Measurements from ENCODE around the gene CPSF4L. TPM values are rescaled to one million over a fixed set of nuclear protein-coding genes. Genes with fewer than 3 reads are reported as not detected.

The CPSF4L gene
- polyA plus RNA-seq, 2 of the 4 experiments (the other 2 are of a cell fraction), result 0.13 TPM; not detected in 1

DNA sequence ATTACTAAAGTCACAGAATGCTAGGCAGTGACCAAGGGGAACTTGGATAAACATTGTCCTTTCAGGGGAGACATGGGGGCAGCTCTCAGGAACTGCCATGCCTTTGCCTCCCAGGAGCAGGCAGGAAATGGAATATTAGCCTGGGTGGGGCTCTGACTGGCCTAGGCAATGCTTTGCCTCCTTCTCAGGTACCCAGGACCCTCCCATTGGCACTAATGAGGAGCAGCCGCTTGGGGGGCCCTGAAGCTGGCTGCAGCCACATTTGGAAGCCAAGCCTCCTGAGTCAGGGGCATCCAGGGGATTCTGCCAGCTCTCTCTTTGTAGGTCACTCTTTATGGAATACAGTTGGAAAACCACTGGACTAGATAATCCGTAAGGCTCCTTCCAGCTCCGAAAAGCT, 5.5 kb downstream of the CPSF4L start:
- 83% methylated on average over 3 of the region's 3 CpGs for WGBS (ENCODE audit: missing lambda C conversion rate)
- Histone ChIP-seq H3K27ac (peak overlapping the region in 1 of 2 experiments; percentile 11; a peak in 1 of 6 replicates), H3K9me3 (no peaks in the 10 kb centered on the region), H3K4me3 (no peak overlapping the region), H3K4me1 (no peaks in the 10 kb centered on the region), H3K4me2 (no peak overlapping the region)
- TF ChIP-seq, protein P1, sequence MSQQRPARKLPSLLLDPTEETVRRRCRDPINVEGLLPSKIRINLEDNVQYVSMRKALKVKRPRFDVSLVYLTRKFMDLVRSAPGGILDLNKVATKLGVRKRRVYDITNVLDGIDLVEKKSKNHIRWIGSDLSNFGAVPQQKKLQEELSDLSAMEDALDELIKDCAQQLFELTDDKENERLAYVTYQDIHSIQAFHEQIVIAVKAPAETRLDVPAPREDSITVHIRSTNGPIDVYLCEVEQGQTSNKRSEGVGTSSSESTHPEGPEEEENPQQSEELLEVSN (IDR thresholded peaks at IDR 0.05; ENCODE audit: borderline replicate concordance, low read depth), result no peak
- TF ChIP-seq NPAS2 (CRISPR knock-in tag; IDR thresholded peaks at IDR 0.05; ENCODE audit: borderline replicate concordance) (no peak), SMC3 (IDR thresholded peaks at IDR 0.05) (no peak), HDAC2 (IDR thresholded peaks at IDR 0.05) (no peak), PHF8 (IDR thresholded peaks at IDR 0.05; ENCODE audit: borderline replicate concordance, low read depth) (no peak), HOXB13 (CRISPR knock-in tag; IDR thresholded peaks at IDR 0.05; ENCODE audit: low read depth) (no peak), RAD21 (conservative IDR thresholded peaks at IDR 0.05 in 1 of 2, IDR thresholded peaks at IDR 0.05 in 1 of 2) (no peak), RCOR1 (IDR thresholded peaks at IDR 0.05; ENCODE audit: low read depth, low read length) (no peak), RFX5 (IDR thresholded peaks at IDR 0.05) (no peak), JUN (IDR thresholded peaks at IDR 0.05) (no peak)
- TF ChIP-seq, protein P2, sequence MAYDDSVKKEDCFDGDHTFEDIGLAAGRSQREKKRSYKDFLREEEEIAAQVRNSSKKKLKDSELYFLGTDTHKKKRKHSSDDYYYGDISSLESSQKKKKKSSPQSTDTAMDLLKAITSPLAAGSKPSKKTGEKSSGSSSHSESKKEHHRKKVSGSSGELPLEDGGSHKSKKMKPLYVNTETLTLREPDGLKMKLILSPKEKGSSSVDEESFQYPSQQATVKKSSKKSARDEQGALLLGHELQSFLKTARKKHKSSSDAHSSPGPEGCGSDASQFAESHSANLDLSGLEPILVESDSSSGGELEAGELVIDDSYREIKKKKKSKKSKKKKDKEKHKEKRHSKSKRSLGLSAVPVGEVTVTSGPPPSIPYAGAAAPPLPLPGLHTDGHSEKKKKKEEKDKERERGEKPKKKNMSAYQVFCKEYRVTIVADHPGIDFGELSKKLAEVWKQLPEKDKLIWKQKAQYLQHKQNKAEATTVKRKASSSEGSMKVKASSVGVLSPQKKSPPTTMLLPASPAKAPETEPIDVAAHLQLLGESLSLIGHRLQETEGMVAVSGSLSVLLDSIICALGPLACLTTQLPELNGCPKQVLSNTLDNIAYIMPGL (CRISPR knock-in tag; IDR thresholded peaks at IDR 0.05; ENCODE audit: borderline replicate concordance), result no peak
- ATAC-seq, result peak in 1 of 2 experiments; percentile 10; a peak in 2 of 6 replicates
- no peak for DNase-seq (ENCODE audit: low read depth in 1 of 2, low spot score in 1 of 2)
- ChIA-PET POLR2A (no interaction called here), CTCF (interaction anchor here (0.7 to 24.4 kb wide), 43 partner anchors 10 to 943 kb away, joined by 3 to 975 read pairs (median 6); partner anchors contain the start of genes CDC42EP4 and COG1)
- no peak for FAIRE-seq

GRCh38 chr17:73255671-73256181, 6.0 kb downstream of the CPSF4L start:
- ATAC-seq (peak; percentile 82 to 90), FAIRE-seq (peak; percentile 94), DNase-seq (ENCODE audit: low read depth in 1 of 2, low spot score in 1 of 2) (peak; percentile 62 to 74)
- Histone ChIP-seq H3K4me3 (no peak overlapping the region), H3K27ac (peak overlapping the region in 1 of 2 experiments; percentile 11; a peak in 1 of 6 replicates), H3K4me1 (no peaks in the 10 kb centered on the region), H3K4me2 (no peak overlapping the region), H3K9me3 (no peaks in the 10 kb centered on the region)
- POLR2A ChIA-PET, result no interaction called here
- CTCF ChIA-PET, result interaction anchor here (0.5 to 24.4 kb wide), 79 partner anchors 9 to 944 kb away, joined by 3 to 975 read pairs (median 5); partner anchors contain the start of genes CDC42EP4 and COG1
- 1% methylated on average over 8 of the region's 8 CpGs for WGBS (ENCODE audit: missing lambda C conversion rate)
- TF ChIP-seq, protein P3, sequence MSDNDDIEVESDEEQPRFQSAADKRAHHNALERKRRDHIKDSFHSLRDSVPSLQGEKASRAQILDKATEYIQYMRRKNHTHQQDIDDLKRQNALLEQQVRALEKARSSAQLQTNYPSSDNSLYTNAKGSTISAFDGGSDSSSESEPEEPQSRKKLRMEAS (IDR thresholded peaks at IDR 0.05), result no peak
- TF ChIP-seq ZNF302 (CRISPR knock-in tag; IDR thresholded peaks at IDR 0.05), result no peak
- no peak for TF ChIP-seq ZC3H11A (IDR thresholded peaks at IDR 0.05)
- TF ChIP-seq RAD21 (conservative IDR thresholded peaks at IDR 0.05 in 1 of 2, IDR thresholded peaks at IDR 0.05 in 1 of 2), result peak; percentile 100
- TF ChIP-seq JUNB (IDR thresholded peaks at IDR 0.05), result no peak
- no peak for TF ChIP-seq RARB (CRISPR knock-in tag; IDR thresholded peaks at IDR 0.05)
- no peak for TF ChIP-seq REST (IDR thresholded peaks at IDR 0.05)
- no peak for TF ChIP-seq TFCP2L1 (CRISPR knock-in tag; IDR thresholded peaks at IDR 0.05)
- TF ChIP-seq, protein P4, sequence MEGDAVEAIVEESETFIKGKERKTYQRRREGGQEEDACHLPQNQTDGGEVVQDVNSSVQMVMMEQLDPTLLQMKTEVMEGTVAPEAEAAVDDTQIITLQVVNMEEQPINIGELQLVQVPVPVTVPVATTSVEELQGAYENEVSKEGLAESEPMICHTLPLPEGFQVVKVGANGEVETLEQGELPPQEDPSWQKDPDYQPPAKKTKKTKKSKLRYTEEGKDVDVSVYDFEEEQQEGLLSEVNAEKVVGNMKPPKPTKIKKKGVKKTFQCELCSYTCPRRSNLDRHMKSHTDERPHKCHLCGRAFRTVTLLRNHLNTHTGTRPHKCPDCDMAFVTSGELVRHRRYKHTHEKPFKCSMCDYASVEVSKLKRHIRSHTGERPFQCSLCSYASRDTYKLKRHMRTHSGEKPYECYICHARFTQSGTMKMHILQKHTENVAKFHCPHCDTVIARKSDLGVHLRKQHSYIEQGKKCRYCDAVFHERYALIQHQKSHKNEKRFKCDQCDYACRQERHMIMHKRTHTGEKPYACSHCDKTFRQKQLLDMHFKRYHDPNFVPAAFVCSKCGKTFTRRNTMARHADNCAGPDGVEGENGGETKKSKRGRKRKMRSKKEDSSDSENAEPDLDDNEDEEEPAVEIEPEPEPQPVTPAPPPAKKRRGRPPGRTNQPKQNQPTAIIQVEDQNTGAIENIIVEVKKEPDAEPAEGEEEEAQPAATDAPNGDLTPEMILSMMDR (IDR thresholded peaks at IDR 0.05), result peak; percentile 100
- peak; percentile 59; the same call in 1 of the 2 replicates for TF ChIP-seq GATA3 (IDR thresholded peaks at IDR 0.05; ENCODE audit: borderline replicate concordance)
- TF ChIP-seq HOXB5 (CRISPR knock-in tag; IDR thresholded peaks at IDR 0.05), result no peak
- no peak for TF ChIP-seq RCOR1 (IDR thresholded peaks at IDR 0.05; ENCODE audit: low read depth, low read length)
- no peak for TF ChIP-seq HDAC2 (IDR thresholded peaks at IDR 0.05)
- no peak for TF ChIP-seq NFE2L2 (conservative IDR thresholded peaks at IDR 0.05; ENCODE audit: low read length)
- no peak for TF ChIP-seq BCL3 (IDR thresholded peaks at IDR 0.05)
- peak; percentile 20 for TF ChIP-seq MAFK (IDR thresholded peaks at IDR 0.05; ENCODE audit: partially characterized antibody)
- no peak for TF ChIP-seq CEBPB (IDR thresholded peaks at IDR 0.05)
- TF ChIP-seq NPAS2 (CRISPR knock-in tag; IDR thresholded peaks at IDR 0.05; ENCODE audit: borderline replicate concordance), result no peak
- TF ChIP-seq, protein P1 (IDR thresholded peaks at IDR 0.05; ENCODE audit: borderline replicate concordance, low read depth), result no peak
- no peak for TF ChIP-seq FOSB (CRISPR knock-in tag; IDR thresholded peaks at IDR 0.05)
- TF ChIP-seq SMC3 (IDR thresholded peaks at IDR 0.05), result peak; percentile 100

Measured in A549 (cell line).